Heart right ventricle (tissue), 16 donors: ENCODE results near the gene ZNF619. TPM values are rescaled to one million over a fixed set of nuclear protein-coding genes. Genes with fewer than 3 reads are reported as not detected.

ENCODE experiments used
- ATAC-seq, 8 donors: fragments of 200-7000 bp; cut with Tn5 transposase; one replicate each; pipeline ENCODE4 v1.9.1; 2020; ENCODE audit warnings: mild to moderate bottlenecking in 8 of 8, moderate library complexity in 8 of 8, moderate number of reproducible peaks in 1 of 8
- DNase-seq, 2 donors: peaks; one replicate each; pipeline ENCODE4 v3.0.0-alpha.2; 2020
- H3K27ac ChIP-seq, 10 donors: fragments of 200-600 bp; sonication (generic) in 2 of 10; one replicate each; pipeline versions ENCODE4 v1.5.0 to v1.8.0; 2020 to 2022; ENCODE audit warnings: mild to moderate bottlenecking in 3 of 10
- H3K27me3 ChIP-seq, 7 donors: fragments of 200-600 bp; one replicate each; pipeline ENCODE4 v1.8.0; 2021 to 2022; ENCODE audit warnings: mild to moderate bottlenecking in 2 of 7
- H3K36me3 ChIP-seq, 9 donors: fragments of 200-600 bp; sonication (generic) in 1 of 9; one replicate each; pipeline versions ENCODE4 v1.5.0 to v1.8.0; 2020 to 2022; ENCODE audit warnings: mild to moderate bottlenecking in 2 of 9
- H3K4me1 ChIP-seq, 9 donors: fragments of 200-600 bp; sonication (generic) in 1 of 9; one replicate each; pipeline versions ENCODE4 v1.5.0 to v1.8.0; 2020 to 2022; ENCODE audit warnings: mild to moderate bottlenecking in 4 of 9
- H3K4me3 ChIP-seq, 10 donors: fragments of 200-600 bp; sonication (generic) in 2 of 10; one replicate each; pipeline versions ENCODE4 v1.5.0 to v1.8.0; 2020 to 2022; ENCODE audit warnings: mild to moderate bottlenecking in 7 of 10, moderate library complexity in 2 of 10
- H3K9me3 ChIP-seq, 11 donors: fragments of 200-600 bp in 10 of 11; sonication (generic) in 2 of 11; one replicate each; pipeline versions ENCODE4 v1.5.0 to v1.8.0; 2013 to 2022; ENCODE audit warnings: mild to moderate bottlenecking in 2 of 11, control low read depth in 1 of 11, moderate library complexity in 1 of 11
- CTCF ChIP-seq, 9 donors: fragments of 200-600 bp; sonication (generic) in 2 of 9; IDR thresholded peaks; one replicate each; pipeline versions ENCODE4 v1.5.0 to v1.8.0; 2021 to 2022; ENCODE audit warnings: antibody characterized with exemption in 9 of 9, mild to moderate bottlenecking in 5 of 9, moderate library complexity in 1 of 9
- WGBS, 2 donors: extraction: QIAGEN DNeasy Blood & Tissue Kit; methylation state at CpG; one replicate each; pipeline ENCODE4 v1.1.7; 2013; ENCODE audit warnings: inconsistent platforms in 1 of 2; 5-methylcytosine and 5-hydroxymethylcytosine counted together
- intact Hi-C, 10 donors: fragments of 100-400 bp; cut with DNase I; formaldehyde crosslinking; loops; one replicate each; pipeline versions ENCODE4 v1.11.1 to v1.14.2; 2022
- long read RNA-seq, 3 donors: library from polyadenylated mRNA; unstranded; transcript quantifications; one replicate each; pipeline ENCODE4 v2.0.0, GENCODE V29; 2020 to 2021
- polyA plus RNA-seq, 2 donors: library from polyadenylated mRNA; stranded (reverse); fragments of 200-250 nt; gene quantifications; one replicate each; pipeline ENCODE4 v1.2.3, GENCODE V29; 2013
- total RNA-seq, 10 donors: library from RNA; stranded (reverse); fragmentation: NEBNext Ultra II Directional in 3 of 10; extraction: Animal tissue kit (Norgen Biotek cat#: 25700) in 3 of 10; gene quantifications; one replicate each; pipeline versions ENCODE4 v1.2.1 to v1.2.4, GENCODE V29; 2021 to 2023
- donor health status: Arrhythmogenic right ventricular cardiomyopathy.
- donor health status: ischemic (EF 13 %, LVEDD 7.1; RV severe dilation, severe dysfunction).
- donor health status: healthy with polysubstance abuse.
- donor health status: DM: no; HTN: yes; CAD: no.
- donor health status: DM: no; HTN: no; CAD: no.
- donor health status: ischemic (EF 25% LVEDD 6.9; RV normal size, moderate dysfunction).
- donor health status: ischemic (EF 25% LVEDD 5.7; RV mildly dilated, moderate dysfunction).
- donor health status: healthy.
- donor health status: DM: yes; HTN: yes; CAD: no.
- donor health status: Ischemic cardiomyopathy.
- donor health status: ischemic (EF 35%, LVEDD 5.7; RV mildly dilated, moderate dysfunction).
- donor health status: nonischemic (EF 11% LVEDD 7.7; RV severe dilation, severe dysfunction).
- donor health status: DM: yes; HTN: yes; CAD: no.
- donor health status: PGD.
- donor health status: ischemic (EF 29% LVEDD 5.4; RV normal size, mild dysfunction).
- donor health status: nonischemic (EF 23%, LVEDD 6.1; RV moderate dilation, normal function).

The ZNF619 gene
- 1 to 10 TPM; 3.0 to 6.1 (median 5.0) TPM for total RNA-seq
- 1 to 10 TPM; 1.0 to 1.7 TPM for polyA plus RNA-seq
- long read RNA-seq, donor 1, partial matches to known transcripts = 0 of 1 reads
- long read RNA-seq, donor 1, other reads (novel, unspliced or antisense) = 1 of 1 reads
- long read RNA-seq, donor 2, partial matches to known transcripts = 0 of 1 reads
- long read RNA-seq, donor 2, other reads (novel, unspliced or antisense) = 0 of 1 reads
- long read RNA-seq, donor 3, partial matches to known transcripts = 1 of 3 reads
- long read RNA-seq, donor 3, other reads (novel, unspliced or antisense) = 1 of 3 reads

DNA sequence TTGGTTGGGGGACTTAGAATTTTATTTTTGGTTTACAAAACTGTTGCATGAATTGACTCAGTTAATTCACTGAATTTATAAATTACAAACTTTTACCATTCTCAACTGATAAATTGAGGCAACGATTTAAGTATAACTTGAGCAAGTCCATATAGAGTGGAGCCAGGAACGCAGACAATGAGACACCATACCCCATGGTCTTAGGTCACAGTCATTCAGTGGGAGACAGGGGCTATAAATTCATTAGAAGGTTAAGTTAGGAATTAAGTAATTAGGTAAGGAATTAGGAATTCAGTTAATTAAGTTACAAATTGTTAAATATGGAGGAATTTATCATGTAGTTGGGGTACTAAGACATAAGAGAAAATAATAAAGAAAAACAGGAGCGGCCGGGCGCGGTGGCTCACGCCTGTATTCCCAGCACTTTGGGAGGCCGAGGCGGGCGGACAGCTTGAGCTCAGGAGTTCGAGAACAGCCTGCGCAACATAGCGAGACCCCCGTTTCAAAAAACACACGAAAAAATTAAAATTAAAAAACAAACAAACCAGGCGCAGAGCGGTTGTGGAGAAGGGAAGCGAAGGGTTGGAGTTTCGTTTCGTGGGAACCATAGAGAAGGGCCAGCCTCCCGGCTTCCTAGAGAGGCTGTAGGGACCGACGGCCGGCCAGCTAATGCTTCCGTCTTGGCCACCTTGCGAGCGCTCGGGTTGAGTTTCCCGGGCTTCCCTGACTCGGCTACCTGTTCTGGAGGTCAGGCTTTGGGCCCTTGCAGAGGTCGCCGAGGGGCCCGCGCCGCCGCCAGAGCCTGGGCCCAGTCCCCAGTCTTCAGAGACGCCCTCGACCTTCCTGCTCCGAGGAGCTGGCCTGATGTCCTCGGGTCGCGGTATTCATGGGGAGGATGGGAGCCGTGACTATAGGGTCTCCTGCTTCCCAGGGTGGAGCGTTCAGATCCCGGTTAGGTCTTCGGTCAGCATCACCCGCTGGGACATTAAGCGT lies at the start of gene ZNF619:
Gene ZNF619 (plus strand): TSS at position 645 of the 993 bp plus-strand sequence. CDS start 858 bp downstream, outside the sequence.
- H3K36me3 ChIP-seq = peaks cover 0 to 35% (median 18%) of the 10 kb centered on the region in 9 donors
- H3K4me3 ChIP-seq = peak within 1 kb of the TSS; percentile 71 to 94 (median 84)
- WGBS, 2 donors = 13 to 17% methylated on average over 48 of the region's 48 CpGs
- TF ChIP-seq CTCF (IDR thresholded peaks at IDR 0.05) = no peak
- DNase-seq = peak; percentile 76 to 82
- no peaks in the 10 kb centered on the region for H3K27me3 ChIP-seq
- peak; percentile 91 to 97 (median 96) for ATAC-seq
- intact Hi-C loops = loop anchor here in 4 of 10 donors (2.0 to 10.0 kb wide), 3 partner anchors 46 to 48 kb away; partner anchors contain the start of gene ZNF621 (in 4 of the 4)
- H3K9me3 ChIP-seq = no peaks in the 10 kb centered on the region
- peaks cover 0 to 17% (median 11%) of the 10 kb centered on the region in 9 donors for H3K4me1 ChIP-seq
- peak within 1 kb of the TSS in 9 of 10 donors; percentile 69 to 92 (median 78) for H3K27ac ChIP-seq

- peaks cover 0 to 8% (median 0%) of the 10 kb centered on the region in 9 donors for H3K36me3 ChIP-seq
- no peak overlapping the region for H3K27ac ChIP-seq
- no peak overlapping the region for H3K4me3 ChIP-seq
- DNase-seq (no peak), ATAC-seq (no peak)
- no peaks in the 10 kb centered on the region for H3K9me3 ChIP-seq
- 84 to 86% methylated on average over 2 of the region's 2 CpGs for WGBS, 2 donors
- intact Hi-C loops = loop anchor here in 5 of 10 donors (5.0 to 10.0 kb wide), 3 partner anchors 100 to 238 kb away; no protein-coding TSS in a partner anchor
- TF ChIP-seq CTCF (IDR thresholded peaks at IDR 0.05) = peak in 4 of 9 donors; percentile 10 to 20 (median 16)
- no peaks in the 10 kb centered on the region for H3K4me1 ChIP-seq
- H3K27me3 ChIP-seq = no peaks in the 10 kb centered on the region
These were observed 44.1 kb upstream of the ZNF619 start for GRCh38 chr3:40432793-40433192.

- Histone ChIP-seq H3K9me3 (no peaks in the 10 kb centered on the region), H3K4me1 (no peaks in the 10 kb centered on the region), H3K36me3 (peaks cover 0 to 8% (median 0%) of the 10 kb centered on the region in 9 donors), H3K4me3 (no peak overlapping the region), H3K27me3 (no peaks in the 10 kb centered on the region), H3K27ac (no peak overlapping the region)
- WGBS, 2 donors = 73 to 74% methylated on average over 5 of the region's 5 CpGs
- intact Hi-C loops = loop anchor here in 1 of 10 donors (10.0 kb wide), 1 partner anchor 243 kb away; no protein-coding TSS in a partner anchor
- no peak for ATAC-seq
- no peak for TF ChIP-seq CTCF (IDR thresholded peaks at IDR 0.05)
- no peak for DNase-seq
These were observed 39.0 kb upstream of the ZNF619 start for GRCh38 chr3:40437889-40438288.

GRCh38 chr3:40445062-40445461 lies 31.9 kb upstream of the ZNF619 start:
- Histone ChIP-seq H3K4me1 (no peaks in the 10 kb centered on the region), H3K4me3 (no peak overlapping the region), H3K27me3 (no peaks in the 10 kb centered on the region), H3K9me3 (no peaks in the 10 kb centered on the region), H3K27ac (no peak overlapping the region), H3K36me3 (peaks cover 0 to 41% (median 0%) of the 10 kb centered on the region in 9 donors)
- intact Hi-C loops = loop anchor here in 2 of 10 donors (10.0 kb wide), 2 partner anchors 110 to 120 kb away; no protein-coding TSS in a partner anchor
- TF ChIP-seq CTCF (IDR thresholded peaks at IDR 0.05) = no peak
- 89 to 91% methylated on average over 9 of the region's 9 CpGs for WGBS, 2 donors
- no peak for ATAC-seq
- no peak for DNase-seq
